C4-2B (cell line): ENCODE data around the gene RIMBP2.

ENCODE experiments used
- CTCF ChIP-seq: fragments of 450-650 bp; conservative IDR thresholded peaks from 2 replicates; pipeline ENCODE4 v1.5.1; 2017; ENCODE audit warnings: mild to moderate bottlenecking
- ZFX ChIP-seq: fragments of 450-650 bp; IDR thresholded peaks from 2 replicates; pipeline ENCODE4 v1.6.1; 2017

- TF ChIP-seq CTCF, result no peak
- TF ChIP-seq ZFX, result no peak
Measured at GRCh38 chr12:130423991-130424857, 291.9 kb downstream of the RIMBP2 start.
